ENCODE data around the gene AIG1.
"Not testable (repeated sequence)": the region's sequence is repeated elsewhere in the genome, so short reads cannot be mapped to it uniquely, and the experiment has no call there.

Gene AIG1

DNA sequence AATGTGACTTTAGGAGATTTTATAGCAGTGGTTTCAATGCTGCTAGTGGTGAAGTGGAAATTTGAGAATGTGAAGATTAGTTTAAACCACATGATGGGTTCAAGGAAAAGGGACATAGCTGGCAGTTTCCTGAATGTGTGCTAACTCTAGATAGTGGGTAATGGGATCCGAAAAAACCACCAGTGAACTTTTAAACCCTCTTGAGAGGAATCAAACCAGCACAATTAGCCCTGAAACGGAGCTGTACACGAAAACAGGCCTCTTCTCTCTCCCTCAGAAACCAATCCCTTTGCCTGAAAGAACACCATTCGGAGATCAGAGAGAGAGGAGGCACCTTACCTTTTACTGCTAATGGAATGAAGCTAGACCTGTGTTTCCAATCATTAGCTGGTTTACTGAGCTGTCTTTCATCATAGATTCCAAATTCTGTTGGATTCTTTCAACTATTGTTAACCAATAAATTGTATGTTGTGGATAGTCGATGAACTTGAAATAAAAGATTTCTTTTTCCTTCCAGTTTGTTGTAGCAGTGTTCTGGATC, 103.9 kb downstream of the AIG1 start:
- FAIRE-seq (no peak), DNase-seq (ENCODE audit: insufficient read length, low spot score) (no peak)
- no peak for TF ChIP-seq POLR2A (IDR thresholded peaks at IDR 0.05; ENCODE audit: low read depth, low read length)

DNA sequence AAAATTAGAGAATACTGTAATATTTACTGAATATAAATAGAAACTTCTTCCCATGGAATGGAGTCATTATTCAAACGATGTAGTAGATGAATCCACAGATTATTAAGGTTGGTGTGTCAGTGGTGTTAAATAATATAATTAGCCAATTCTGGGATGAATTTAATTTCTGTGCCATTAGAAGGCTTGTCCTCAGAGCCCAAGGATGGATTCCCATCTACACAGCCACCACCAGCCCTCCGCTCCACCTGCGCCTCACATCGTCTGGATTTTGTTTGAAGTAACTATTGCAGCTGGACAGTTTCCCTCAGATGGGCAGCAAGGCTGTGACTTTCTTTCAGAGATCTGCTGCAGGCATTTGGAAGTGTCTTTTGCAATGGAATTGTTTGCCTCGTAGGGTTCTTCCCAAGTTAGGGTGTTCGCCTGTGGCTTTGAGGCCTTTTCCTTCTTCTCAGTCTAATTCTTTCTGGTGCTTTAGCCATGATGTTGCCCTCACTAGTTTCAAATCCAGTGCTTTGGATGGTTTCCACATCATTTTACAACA, 104.7 kb downstream of the AIG1 start:
- no peak for TF ChIP-seq POLR2A (IDR thresholded peaks at IDR 0.05; ENCODE audit: low read depth, low read length)

GRCh38 chr6:143166247-143166695, 105.6 kb downstream of the AIG1 start:
- TF ChIP-seq POLR2A (IDR thresholded peaks at IDR 0.05; ENCODE audit: low read depth, low read length), result no peak
- no peak for FAIRE-seq
- no peak for DNase-seq (ENCODE audit: insufficient read length, low spot score)

More for the DNA sequence above, 104.7 kb downstream of the AIG1 start:
- DNase-seq (ENCODE audit: insufficient read length, low spot score) (no peak), FAIRE-seq (no peak)

- TF ChIP-seq POLR2A (IDR thresholded peaks at IDR 0.05; ENCODE audit: low read depth, low read length), result no peak
- FAIRE-seq, result no peak
- DNase-seq (ENCODE audit: insufficient read length, low spot score), result no peak
Observed at GRCh38 chr6:143167224-143167623, 106.5 kb downstream of the AIG1 start.

- not testable (repeated sequence) for FAIRE-seq; DNase-seq (ENCODE audit: insufficient read length, low spot score)
Observed at GRCh38 chr6:143168396-143168816, 107.7 kb downstream of the AIG1 start.

- DNase-seq (ENCODE audit: insufficient read length, low spot score) (no peak), FAIRE-seq (no peak)
- no peak for TF ChIP-seq POLR2A (IDR thresholded peaks at IDR 0.05; ENCODE audit: low read depth, low read length)
Observed at GRCh38 chr6:143169440-143169839, 108.8 kb downstream of the AIG1 start.

DNA sequence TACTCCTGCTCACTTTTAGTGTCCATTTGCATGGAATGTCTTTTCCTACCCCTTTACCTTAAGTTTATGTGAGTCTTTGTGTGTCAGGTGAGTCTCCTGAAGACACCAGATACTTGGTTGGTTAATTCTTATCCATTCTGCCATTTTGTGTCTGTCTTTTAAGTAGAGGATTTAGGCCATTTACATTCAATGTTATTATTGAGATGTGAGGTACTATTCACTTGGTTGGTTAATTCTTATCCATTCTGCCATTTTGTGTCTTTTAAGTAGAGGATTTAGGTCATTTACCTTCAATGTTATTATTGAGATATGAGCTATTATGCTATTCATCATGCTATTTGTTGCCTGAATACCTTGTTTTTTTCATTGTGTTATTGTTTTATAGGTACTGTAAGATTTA, 113.8 kb downstream of the AIG1 start:
- DNase-seq (ENCODE audit: insufficient read length, low spot score) (no peak), FAIRE-seq (no peak)
- no peak for TF ChIP-seq POLR2A (IDR thresholded peaks at IDR 0.05; ENCODE audit: low read depth, low read length)

GRCh38 chr6:143174951-143175350, 114.3 kb downstream of the AIG1 start:
- no peak for DNase-seq (ENCODE audit: insufficient read length, low spot score)
- no peak for TF ChIP-seq POLR2A (IDR thresholded peaks at IDR 0.05; ENCODE audit: low read depth, low read length)
- FAIRE-seq, result no peak

GRCh38 chr6:143176090-143177021, 115.7 kb downstream of the AIG1 start:
- no peak for TF ChIP-seq POLR2A (IDR thresholded peaks at IDR 0.05; ENCODE audit: low read depth, low read length)
- DNase-seq (ENCODE audit: insufficient read length, low spot score) (no peak), FAIRE-seq (no peak)

DNA sequence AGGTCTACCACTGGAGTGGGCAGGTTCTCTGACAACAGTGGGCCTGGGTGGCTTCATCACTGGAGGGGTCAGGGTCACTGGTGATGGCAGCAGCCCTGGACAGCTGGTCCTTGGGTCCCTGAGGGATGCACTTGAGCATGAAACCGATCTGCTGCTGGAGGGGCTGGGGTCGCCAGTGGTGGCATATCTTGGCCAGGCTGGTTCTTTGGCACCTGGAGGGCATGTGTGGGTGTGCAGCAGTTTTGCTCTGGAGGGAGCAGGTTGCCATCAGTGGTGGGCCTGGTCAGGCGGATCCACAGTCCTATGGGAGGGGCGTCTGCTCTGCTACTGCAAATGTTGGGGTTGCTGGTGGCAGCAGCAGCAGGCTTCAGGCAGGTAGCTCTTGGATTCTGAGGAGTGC, 117.0 kb downstream of the AIG1 start:
- FAIRE-seq, result no peak
- no peak for TF ChIP-seq POLR2A (IDR thresholded peaks at IDR 0.05; ENCODE audit: low read depth, low read length)
- no peak for DNase-seq (ENCODE audit: insufficient read length, low spot score)

DNA sequence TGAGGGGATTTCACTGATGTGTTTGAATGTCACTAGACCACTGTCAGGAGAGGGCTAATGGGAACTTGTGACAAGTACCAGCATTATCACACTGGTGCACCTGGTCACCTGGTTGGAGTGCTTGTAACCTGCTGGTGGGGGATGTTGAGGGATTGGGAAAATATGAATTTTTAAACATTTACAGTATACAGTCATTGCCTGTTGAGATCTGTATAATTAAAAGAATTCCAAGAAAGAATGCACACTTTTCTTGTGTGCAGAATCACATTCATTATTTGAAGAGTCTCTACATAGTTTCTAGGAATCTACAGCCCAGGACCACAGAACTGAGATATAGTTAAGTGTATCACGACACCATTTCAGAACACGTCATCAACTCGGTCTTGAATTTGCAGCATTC, 118.4 kb downstream of the AIG1 start:
- no peak for TF ChIP-seq POLR2A (IDR thresholded peaks at IDR 0.05; ENCODE audit: low read depth, low read length)
- DNase-seq (ENCODE audit: insufficient read length, low spot score) (no peak), FAIRE-seq (no peak)

GRCh38 chr6:143179901-143180612, 119.4 kb downstream of the AIG1 start:
- FAIRE-seq (no peak), DNase-seq (ENCODE audit: insufficient read length, low spot score) (no peak)
- TF ChIP-seq POLR2A (IDR thresholded peaks at IDR 0.05; ENCODE audit: low read depth, low read length), result no peak

DNA sequence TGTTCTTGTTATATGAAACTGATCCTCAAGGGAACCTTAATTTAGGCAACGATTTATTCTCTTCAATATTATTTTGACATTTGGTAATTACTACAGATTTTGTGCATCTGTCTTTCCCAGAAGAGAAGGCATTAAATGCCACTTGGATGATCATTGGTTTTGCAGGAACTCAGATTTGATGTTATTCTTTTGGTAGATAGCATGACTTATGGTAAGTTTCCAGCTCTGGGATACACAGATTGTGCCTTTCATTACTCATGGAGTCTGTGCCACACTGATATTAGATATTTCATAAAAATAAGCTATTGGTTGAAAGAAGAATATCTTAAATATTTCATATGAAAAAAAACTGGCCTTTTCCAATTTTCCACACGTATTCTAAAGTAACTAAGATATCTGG, 120.1 kb downstream of the AIG1 start:
- DNase-seq (ENCODE audit: insufficient read length, low spot score) (no peak), FAIRE-seq (no peak)
- no peak for TF ChIP-seq POLR2A (IDR thresholded peaks at IDR 0.05; ENCODE audit: low read depth, low read length)

GRCh38 chr6:143183666-143184065, 123.0 kb downstream of the AIG1 start:
- no peak for DNase-seq (ENCODE audit: insufficient read length, low spot score)
- no peak for FAIRE-seq
- no peak for TF ChIP-seq POLR2A (IDR thresholded peaks at IDR 0.05; ENCODE audit: low read depth, low read length)
